ENCODE measurements around the gene MYL12A.
"Not testable (repeated sequence)": the region's sequence is repeated elsewhere in the genome, so short reads cannot be mapped to it uniquely, and the experiment has no call there.

The MYL12A gene

GRCh38 chr18:3256693-3257626 is 9.4 kb downstream of the MYL12A start:
- no peak for DNase-seq

DNA sequence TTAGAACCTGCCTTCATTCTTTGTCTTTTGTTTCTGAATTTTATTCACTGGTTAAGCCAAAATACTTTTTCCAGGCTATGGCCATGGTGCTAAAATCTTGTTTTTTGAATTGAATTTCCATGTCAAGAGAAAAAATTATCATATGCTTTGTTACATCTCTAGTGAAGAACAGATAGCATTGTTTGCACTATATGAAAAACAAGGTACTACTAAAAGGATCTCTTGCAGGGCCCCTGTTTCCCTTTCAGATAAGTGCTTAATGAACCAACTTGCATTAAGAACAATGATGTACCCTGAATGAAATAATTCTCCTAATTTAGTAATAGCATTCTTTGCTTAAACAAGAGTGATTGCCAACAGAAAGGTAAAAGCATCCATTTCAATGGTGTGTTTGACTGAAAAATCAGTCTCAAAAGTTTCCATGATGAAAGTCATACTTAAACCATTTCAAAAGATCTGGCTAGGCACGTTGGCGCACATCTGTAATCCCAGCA is 10.1 kb downstream of the MYL12A start:
- no peak for DNase-seq

- no peak for DNase-seq
These were observed 13.4 kb downstream of the MYL12A start for GRCh38 chr18:3260995-3261372.

DNA sequence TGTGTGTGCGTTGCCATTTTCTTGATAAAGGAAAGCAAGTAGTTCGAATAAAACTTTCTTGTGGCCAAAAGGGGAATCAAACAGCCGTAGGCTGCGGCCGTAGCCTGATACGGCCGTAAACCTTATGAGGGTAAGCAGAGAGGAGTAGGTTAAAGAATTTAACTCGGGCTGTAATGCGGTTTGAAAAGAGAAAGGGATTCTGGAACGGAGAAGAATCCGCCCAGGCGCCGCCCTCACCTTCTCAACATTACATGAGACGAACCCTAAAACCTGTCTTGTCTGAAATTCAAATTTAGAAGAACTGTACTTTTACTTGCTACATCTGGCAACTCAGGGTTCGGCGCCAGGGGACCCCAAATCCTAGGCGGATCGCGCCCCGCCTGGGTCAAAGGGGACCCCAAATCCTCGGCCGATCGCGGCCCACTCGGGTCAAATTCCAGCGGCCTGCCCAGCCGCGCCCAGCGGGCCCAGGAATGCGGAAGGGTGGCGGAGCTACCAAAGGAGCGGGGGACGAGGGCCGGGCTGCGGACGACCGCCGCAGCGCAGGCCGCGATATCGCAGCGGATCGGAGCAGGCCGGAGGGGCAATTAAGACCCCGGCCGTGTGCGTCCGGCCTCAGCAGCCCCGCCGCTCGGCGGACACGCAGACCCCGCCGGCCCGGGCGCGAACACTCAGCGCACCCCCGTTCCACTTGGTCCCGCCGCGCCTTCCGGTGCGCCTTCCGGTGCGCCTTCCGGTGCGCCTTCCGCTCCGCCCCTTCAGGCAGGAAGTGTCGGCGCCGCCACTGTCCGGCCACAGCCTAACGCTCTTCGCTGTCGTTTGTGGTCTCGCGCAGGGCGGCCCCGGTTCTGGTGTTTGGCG is 14.0 kb downstream of the MYL12A start, which contains the start of gene MYL12B:
MYL12B (plus strand) TSS at position 761 of the 861 bp plus-strand sequence. CDS start 10,766 bp downstream, outside the sequence.
- DNase-seq = peak; percentile 82

DNA sequence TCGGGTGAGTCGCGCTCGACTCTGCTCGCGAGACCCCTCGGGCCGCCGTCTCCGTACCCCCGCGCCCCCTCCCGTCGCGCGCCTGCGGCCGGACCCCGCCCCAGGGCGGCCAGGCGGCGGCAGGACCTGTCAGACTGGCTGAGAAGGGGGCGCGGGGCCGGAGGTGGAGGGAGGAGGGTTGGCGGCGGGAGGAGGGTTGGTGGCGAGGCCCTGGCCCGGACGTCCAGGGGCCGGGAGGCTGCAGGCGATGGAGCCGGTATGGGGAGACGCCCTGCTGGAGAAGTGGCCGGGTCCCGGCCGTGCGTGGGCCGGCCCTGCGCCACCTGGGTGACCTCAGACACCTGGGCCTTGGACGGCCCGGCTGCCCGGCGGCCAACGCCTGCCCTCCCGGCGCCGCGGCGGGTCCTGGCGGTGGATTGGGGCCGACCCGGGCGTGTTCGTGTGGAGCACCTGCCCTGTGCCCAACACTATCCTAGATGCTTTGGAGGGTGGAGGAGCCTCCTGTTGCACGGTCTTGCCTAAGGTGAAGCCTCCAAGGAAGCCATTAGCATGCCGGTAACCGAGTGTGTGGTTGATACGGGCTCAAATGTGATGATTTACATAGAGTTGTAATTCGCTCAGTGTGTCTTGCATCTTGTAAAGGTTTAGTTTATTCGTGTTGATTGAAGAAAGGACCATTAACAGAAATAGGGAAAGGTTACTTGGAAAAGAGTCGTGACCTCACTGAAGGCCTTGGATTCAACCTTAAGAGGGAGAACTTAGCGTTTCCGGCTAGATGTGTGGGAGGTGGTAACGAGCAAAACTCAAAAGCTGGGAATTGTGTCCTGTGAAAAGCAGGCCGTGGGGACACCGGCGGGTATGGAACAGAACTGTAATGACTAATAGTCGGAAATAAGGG is 14.9 kb downstream of the MYL12A start:
- DNase-seq = peak; percentile 57

DNA sequence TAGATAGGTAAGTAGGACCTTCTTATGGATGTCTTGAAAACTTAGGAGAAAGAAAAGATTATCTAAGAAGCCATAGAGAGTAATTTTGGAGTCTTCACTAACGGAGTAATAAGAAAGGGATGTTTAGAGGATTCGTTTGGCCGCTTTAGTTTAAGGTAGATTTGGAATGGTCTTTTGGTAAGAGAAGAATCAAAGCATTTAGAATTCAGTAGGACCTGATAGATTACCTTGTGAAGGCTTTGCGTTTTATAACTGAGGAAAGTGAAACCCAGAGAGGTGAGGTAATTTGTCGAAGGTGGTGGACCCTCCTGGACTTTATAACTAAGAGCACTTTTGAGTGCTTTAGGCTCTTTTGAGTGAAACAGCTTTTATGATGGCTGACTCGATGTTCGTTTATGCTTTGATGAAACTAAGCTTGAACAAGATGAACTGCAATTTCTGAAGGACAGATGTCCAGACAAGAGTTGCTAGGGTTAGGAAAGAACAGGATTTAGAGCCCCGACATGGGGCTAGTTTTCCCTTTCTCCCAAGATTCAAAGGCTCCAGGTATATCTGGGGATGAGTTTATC is 15.6 kb downstream of the MYL12A start:
- DNase-seq = no peak

DNA sequence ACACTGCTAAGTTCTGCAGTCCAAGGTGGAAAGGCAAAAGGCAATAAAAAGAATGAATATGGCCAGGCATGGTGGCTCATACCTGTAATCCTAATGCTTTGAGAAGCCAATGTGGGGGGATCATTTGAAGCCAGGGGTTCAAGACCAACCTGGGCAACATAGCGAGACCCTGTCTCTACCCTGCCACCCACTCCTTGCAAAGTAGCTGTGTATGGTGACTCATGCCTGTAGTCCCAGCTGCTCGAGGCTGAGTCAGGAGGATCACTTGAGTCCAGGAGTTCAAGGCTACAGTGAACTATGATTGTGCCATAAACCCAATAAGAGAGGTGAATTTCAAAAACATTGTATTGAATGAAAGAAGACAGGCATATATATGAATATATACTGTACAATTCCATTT is 16.8 kb downstream of the MYL12A start:
- DNase-seq = no peak

DNA sequence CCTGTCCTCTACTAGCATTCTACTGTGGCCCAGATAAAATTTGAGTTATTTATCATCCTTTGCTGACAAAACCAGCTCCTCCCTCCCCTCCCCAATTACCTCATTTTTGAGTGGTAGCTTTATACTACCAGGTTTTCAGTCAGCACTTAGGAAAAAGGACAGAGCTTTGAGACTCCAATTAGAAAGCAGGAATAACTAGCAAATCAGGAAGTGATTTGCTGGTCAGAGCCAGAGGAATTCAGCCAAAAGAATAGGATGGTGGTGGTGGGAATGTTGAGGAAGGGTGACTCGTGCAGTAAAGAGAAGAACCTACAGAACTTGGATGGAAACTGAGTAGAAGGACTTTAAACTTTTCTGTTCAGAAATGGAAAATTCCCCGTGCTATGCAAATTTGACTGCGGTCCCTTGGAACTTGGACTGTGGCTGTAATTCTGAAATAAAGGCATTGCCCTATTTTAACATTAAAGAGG is 18.0 kb downstream of the MYL12A start:
- DNase-seq = no peak

GRCh38 chr18:3266062-3266608 is 18.5 kb downstream of the MYL12A start:
- DNase-seq = no peak

DNA sequence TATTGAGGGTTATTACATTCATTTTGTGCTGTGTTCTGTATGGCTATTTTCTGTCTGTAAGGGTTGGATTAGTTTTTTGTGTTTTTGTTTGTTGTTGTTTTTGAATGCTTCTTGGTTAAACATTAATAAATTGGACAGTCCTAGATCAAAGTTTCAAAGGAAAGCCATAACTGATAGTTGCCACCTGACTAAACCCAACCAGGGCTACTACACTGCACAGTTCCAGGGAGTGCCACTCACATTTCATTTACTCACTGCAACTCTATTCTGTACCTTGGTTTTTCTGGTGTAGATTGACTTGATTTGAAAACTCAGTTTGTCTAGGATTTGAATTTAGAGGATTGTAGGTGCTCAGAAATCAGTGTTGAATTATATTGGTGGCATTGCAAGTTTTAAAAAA is 20.7 kb downstream of the MYL12A start:
- DNase-seq = no peak

GRCh38 chr18:3269241-3269913 is 21.8 kb downstream of the MYL12A start:
- no peak for DNase-seq

DNA sequence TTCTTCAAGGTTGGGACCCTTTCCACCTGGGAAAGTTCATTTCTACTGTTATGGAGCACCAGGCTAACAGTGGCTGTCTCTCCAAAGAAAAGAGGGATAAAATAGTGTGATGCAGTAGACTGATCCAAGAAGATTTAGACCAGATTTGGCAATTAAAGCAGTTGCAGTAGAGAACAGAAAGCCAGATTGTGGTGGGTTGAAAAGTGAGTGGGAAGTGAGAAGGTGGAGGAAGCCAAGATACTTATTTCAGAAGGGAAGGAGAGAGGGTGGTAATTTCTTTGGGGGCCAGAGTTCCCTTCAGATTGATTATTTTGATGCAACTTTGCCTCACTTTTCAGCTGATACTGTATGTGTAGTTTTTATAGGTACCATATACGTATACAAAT is 22.3 kb downstream of the MYL12A start:
- no peak for DNase-seq

DNA sequence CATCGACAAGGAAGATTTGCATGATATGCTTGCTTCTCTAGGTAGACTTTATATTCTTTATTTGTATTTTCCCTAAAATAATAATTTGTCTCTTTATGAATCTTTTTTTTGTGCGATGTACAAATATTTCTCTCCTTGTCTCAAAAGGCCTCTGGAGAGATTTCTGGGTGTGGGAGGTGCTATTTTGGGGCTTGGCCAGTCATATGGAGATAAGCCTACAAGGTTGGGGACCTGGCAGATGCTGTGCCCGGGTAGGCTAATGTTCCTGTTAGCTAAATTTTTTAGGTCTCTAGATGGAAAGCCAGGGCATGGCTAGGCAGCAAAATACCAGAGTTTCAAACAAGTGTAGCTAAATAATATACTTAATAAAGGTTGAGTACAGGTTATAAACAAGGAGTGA is 25.4 kb downstream of the MYL12A start:
- DNase-seq = no peak

GRCh38 chr18:3277643-3278213 is 30.1 kb downstream of the MYL12A start:
- not testable (repeated sequence) for DNase-seq

- no peak for DNase-seq
These were observed 31.9 kb downstream of the MYL12A start for GRCh38 chr18:3279201-3280185.

GRCh38 chr18:3281456-3282400 is 34.1 kb downstream of the MYL12A start:
- no peak for DNase-seq

GRCh38 chr18:3283253-3283863 is 35.8 kb downstream of the MYL12A start:
- no peak for DNase-seq

DNA sequence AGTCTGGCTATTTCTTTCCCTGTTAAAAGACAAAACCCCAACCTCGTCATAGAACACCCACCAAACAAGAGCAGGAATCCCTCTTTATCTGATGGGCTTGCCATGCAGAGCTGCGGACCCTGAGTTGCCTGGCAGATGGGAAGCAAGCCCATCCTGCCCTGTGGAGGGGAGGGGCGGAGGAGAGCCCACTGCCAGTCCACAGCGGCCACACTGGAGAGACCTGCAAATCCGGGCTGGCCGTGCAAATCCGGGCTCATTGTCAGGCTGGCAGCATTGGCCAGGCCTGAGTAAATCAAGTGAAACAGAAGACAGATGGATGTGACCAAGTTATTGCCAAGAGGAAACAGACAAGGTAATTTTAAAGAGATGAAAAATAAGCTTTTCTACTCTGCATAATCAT is 36.3 kb downstream of the MYL12A start:
- no peak for DNase-seq
